ENCODE results near the gene SEMA6A. TPM values are rescaled to one million over a fixed set of nuclear protein-coding genes. Genes with fewer than 3 reads are reported as not detected.

SEMA6A gene
- total RNA-seq, 2 experiments from 2014 or later, result not detected

DNA sequence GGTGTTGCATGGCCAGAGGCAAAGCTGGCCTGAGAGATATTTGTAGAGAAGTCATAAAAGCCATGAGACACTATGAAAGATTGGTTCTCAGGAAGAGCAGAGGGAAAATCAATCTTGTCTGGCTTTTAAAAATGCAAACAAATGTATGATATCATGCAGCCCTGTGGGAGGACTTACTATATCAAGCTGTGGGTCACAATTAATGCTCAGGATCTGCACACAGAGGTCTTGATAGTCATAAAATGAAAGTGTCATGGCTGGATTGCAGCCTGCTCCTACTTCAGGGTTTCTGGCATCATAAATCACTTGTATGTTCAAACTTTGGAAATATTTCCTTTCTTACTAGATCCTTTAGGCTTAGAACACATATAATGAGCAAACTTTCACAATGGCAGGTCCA lies 151.5 kb downstream of the SEMA6A start:
- CTCF ChIA-PET, result no interaction called here
- H3K4me3 ChIP-seq (ENCODE audit: low read length), result no peak overlapping the region
- H3K36me3 ChIP-seq (ENCODE audit: insufficient read depth, low read length), result peaks cover 3% of the 10 kb centered on the region
- no peaks in the 10 kb centered on the region for H3K27me3 ChIP-seq (ENCODE audit: control insufficient read depth in 1 of 2, insufficient read depth in 2 of 2, low read length in 2 of 2)
- H3K36me3 Mint-ChIP-seq (ENCODE audit: low read depth), result peaks cover 69% of the 10 kb centered on the region
- TF ChIP-seq, protein P1, sequence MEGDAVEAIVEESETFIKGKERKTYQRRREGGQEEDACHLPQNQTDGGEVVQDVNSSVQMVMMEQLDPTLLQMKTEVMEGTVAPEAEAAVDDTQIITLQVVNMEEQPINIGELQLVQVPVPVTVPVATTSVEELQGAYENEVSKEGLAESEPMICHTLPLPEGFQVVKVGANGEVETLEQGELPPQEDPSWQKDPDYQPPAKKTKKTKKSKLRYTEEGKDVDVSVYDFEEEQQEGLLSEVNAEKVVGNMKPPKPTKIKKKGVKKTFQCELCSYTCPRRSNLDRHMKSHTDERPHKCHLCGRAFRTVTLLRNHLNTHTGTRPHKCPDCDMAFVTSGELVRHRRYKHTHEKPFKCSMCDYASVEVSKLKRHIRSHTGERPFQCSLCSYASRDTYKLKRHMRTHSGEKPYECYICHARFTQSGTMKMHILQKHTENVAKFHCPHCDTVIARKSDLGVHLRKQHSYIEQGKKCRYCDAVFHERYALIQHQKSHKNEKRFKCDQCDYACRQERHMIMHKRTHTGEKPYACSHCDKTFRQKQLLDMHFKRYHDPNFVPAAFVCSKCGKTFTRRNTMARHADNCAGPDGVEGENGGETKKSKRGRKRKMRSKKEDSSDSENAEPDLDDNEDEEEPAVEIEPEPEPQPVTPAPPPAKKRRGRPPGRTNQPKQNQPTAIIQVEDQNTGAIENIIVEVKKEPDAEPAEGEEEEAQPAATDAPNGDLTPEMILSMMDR (IDR thresholded peaks at IDR 0.05), result no peak
- no peaks in the 10 kb centered on the region for H3K4me1 Mint-ChIP-seq (ENCODE audit: low read depth)
- no peaks in the 10 kb centered on the region for H3K9me3 Mint-ChIP-seq
- H3K27me3 Mint-ChIP-seq, result no peaks in the 10 kb centered on the region
- POLR2A ChIA-PET, result no interaction called here
- no peak overlapping the region for H3K27ac ChIP-seq (ENCODE audit: low read depth in 1 of 2, low read length in 2 of 2)
- intact Hi-C loops (cut with DNase I, micrococcal nuclease), result no loop called here
- H3K4me1 ChIP-seq (ENCODE audit: insufficient read depth, low read length), result no peaks in the 10 kb centered on the region
- no peaks in the 10 kb centered on the region for H3K9me3 ChIP-seq (ENCODE audit: control insufficient read depth in 1 of 2, insufficient read depth in 1 of 2, low read length in 2 of 2)
- no peak overlapping the region for H3K4me3 Mint-ChIP-seq
- DNase-seq (no peak), ATAC-seq (ENCODE audit: poor library complexity) (no peak)
- H3K27ac Mint-ChIP-seq, result no peak overlapping the region

DNA sequence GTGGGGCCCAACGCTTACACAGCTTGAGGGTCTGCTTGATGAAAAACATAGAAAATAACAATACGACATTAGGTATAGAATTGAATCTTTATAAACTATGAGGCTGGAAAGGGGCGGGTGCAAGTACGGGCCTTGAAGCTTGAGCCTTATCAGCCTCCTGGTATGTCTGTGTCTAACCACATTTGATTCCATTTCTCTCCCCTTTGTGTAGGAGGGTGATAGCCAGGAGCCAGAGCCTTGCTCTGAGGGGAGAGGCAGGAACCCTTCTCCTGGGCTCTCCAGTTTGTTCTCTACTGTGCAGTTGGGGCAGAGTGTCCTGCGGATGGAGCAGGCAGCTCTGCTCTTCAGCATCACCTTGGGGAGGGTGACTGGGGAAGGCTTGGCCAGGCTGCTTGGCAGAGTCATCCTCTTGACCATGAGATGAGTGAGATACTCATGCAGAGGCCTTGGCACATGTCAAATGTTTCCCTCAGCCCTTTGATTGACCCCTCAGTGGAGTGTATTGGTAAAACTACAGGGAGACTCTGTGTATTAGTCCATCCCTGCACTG lies 153.5 kb downstream of the SEMA6A start:
- Histone ChIP-seq H3K4me3 (ENCODE audit: low read length) (no peak overlapping the region), H3K36me3 (ENCODE audit: insufficient read depth, low read length) (peaks cover 3% of the 10 kb centered on the region), H3K4me1 (ENCODE audit: insufficient read depth, low read length) (no peaks in the 10 kb centered on the region), H3K9me3 (ENCODE audit: control insufficient read depth in 1 of 2, insufficient read depth in 1 of 2, low read length in 2 of 2) (no peaks in the 10 kb centered on the region), H3K27ac (ENCODE audit: low read depth in 1 of 2, low read length in 2 of 2) (no peak overlapping the region), H3K27me3 (ENCODE audit: control insufficient read depth in 1 of 2, insufficient read depth in 2 of 2, low read length in 2 of 2) (no peaks in the 10 kb centered on the region)
- Mint-ChIP-seq H3K4me1 (ENCODE audit: low read depth) (no peaks in the 10 kb centered on the region), H3K27me3 (no peaks in the 10 kb centered on the region), H3K4me3 (no peak overlapping the region), H3K36me3 (ENCODE audit: low read depth) (peaks cover 87% of the 10 kb centered on the region), H3K9me3 (no peaks in the 10 kb centered on the region), H3K27ac (no peak overlapping the region)
- POLR2A ChIA-PET, result no interaction called here
- TF ChIP-seq, protein P1 (IDR thresholded peaks at IDR 0.05), result no peak
- CTCF ChIA-PET, result no interaction called here
- DNase-seq, result no peak
- intact Hi-C loops (cut with DNase I, micrococcal nuclease), result no loop called here
- no peak for ATAC-seq (ENCODE audit: poor library complexity)

DNA sequence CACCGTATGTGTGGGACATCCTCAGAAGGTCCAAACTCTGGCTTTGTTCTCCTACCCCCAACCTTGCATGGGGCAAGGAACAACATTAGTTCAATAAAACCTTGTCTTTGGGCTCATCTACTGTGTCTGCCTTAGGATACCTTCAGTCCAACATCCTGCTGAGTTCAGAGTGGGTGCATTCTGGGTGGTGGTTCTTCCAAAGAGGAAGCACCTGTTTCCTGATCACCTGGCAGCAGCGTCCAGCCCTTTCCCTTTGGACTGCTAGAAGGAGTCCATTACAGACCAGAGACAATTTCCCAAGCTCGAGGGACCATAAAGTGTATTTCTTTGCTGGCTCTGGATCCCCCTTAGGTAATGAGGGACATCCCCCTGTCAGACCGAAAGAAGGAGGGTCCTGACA lies 154.1 kb downstream of the SEMA6A start:
- no peaks in the 10 kb centered on the region for H3K4me1 ChIP-seq (ENCODE audit: insufficient read depth, low read length)
- H3K4me3 ChIP-seq (ENCODE audit: low read length), result no peak overlapping the region
- Mint-ChIP-seq H3K4me1 (ENCODE audit: low read depth) (no peaks in the 10 kb centered on the region), H3K27ac (no peak overlapping the region), H3K36me3 (ENCODE audit: low read depth) (peaks cover 93% of the 10 kb centered on the region), H3K9me3 (no peaks in the 10 kb centered on the region), H3K4me3 (no peak overlapping the region), H3K27me3 (no peaks in the 10 kb centered on the region)
- DNase-seq, result no peak
- H3K27me3 ChIP-seq (ENCODE audit: control insufficient read depth in 1 of 2, insufficient read depth in 2 of 2, low read length in 2 of 2), result no peaks in the 10 kb centered on the region
- no peaks in the 10 kb centered on the region for H3K9me3 ChIP-seq (ENCODE audit: control insufficient read depth in 1 of 2, insufficient read depth in 1 of 2, low read length in 2 of 2)
- ChIA-PET POLR2A (no interaction called here), CTCF (no interaction called here)
- TF ChIP-seq, protein P1 (IDR thresholded peaks at IDR 0.05), result no peak
- no peak for ATAC-seq (ENCODE audit: poor library complexity)
- H3K36me3 ChIP-seq (ENCODE audit: insufficient read depth, low read length), result peaks cover 3% of the 10 kb centered on the region
- intact Hi-C loops (cut with DNase I, micrococcal nuclease), result no loop called here
- no peak overlapping the region for H3K27ac ChIP-seq (ENCODE audit: low read depth in 1 of 2, low read length in 2 of 2)
